WTC11 (cell line): ENCODE results near the gene RNASE12. TPM values are rescaled to one million over a fixed set of nuclear protein-coding genes. Genes with fewer than 3 reads are reported as not detected.

Experiments
- ATAC-seq: fragments of 200-7000 bp; cut with Tn5 transposase; 2 replicates; pipeline ENCODE4 v1.10.0; 2021; ENCODE audit warnings: mild to moderate bottlenecking, moderate library complexity
- CTCF ChIA-PET: fragments of 300-600 bp; sonication (Branson Sonifier 250); formaldehyde crosslinking; loops from one replicate; lab custom pipeline; 2021; ENCODE audit warnings: antibody characterized with exemption; lab: Charles Lee
- POLR2A ChIA-PET: fragments of 350-600 bp; sonication (Branson Sonifier 250); formaldehyde crosslinking; loops from one replicate; lab custom pipeline; 2021; ENCODE audit warnings: antibody characterized with exemption; lab: Charles Lee
- DNase-seq: peaks from one replicate; pipeline ENCODE4 v3.0.0; 2021; ENCODE audit warnings: low spot score
- H3K27ac Mint-ChIP-seq: 2 replicates; pipeline ENCODE4 v1.8.0; 2021; ENCODE audit warnings: mixed read lengths
- H3K27me3 Mint-ChIP-seq: 2 replicates; pipeline ENCODE4 v1.8.0; 2021; ENCODE audit warnings: low read depth, mild to moderate bottlenecking, moderate library complexity, mixed read lengths
- H3K36me3 Mint-ChIP-seq: 2 replicates; pipeline ENCODE4 v1.8.0; 2021; ENCODE audit warnings: mixed read lengths
- H3K4me1 Mint-ChIP-seq: 2 replicates; pipeline ENCODE4 v1.8.0; 2022; ENCODE audit warnings: mixed read lengths
- H3K4me3 Mint-ChIP-seq: 2 replicates; pipeline ENCODE4 v1.8.0; 2021; ENCODE audit warnings: mild to moderate bottlenecking, moderate library complexity, mixed read lengths
- H3K9me3 Mint-ChIP-seq: 2 replicates; pipeline ENCODE4 v1.8.0; 2021; ENCODE audit warnings: mixed read lengths
- CREB1 ChIP-seq: sonication (generic); formaldehyde crosslinking; IDR thresholded peaks from 2 replicates; pipeline ENCODE4 v1.8.0; 2023; ENCODE audit warnings: mild to moderate bottlenecking, missing genetic modification reagents
- GABPB1 ChIP-seq: sonication (generic); formaldehyde crosslinking; IDR thresholded peaks from 2 replicates; pipeline ENCODE4 v1.8.1; 2023; ENCODE audit warnings: mild to moderate bottlenecking, missing genetic modification reagents
- GRHL2 ChIP-seq: fragments of 250-450 bp; sonication (Bioruptor Pico); IDR thresholded peaks from 2 replicates; pipeline ENCODE4 v1.8.0; 2022; ENCODE audit warnings: mild to moderate bottlenecking, moderate library complexity; ENCODE audit not compliant: insufficient replicate concordance, severe bottlenecking
- GTF2I ChIP-seq: fragments of 250-450 bp; sonication (Bioruptor Pico); conservative IDR thresholded peaks from 2 replicates; pipeline ENCODE4 v1.4.0; 2021; ENCODE audit warnings: mild to moderate bottlenecking
- JUN ChIP-seq: sonication (generic); formaldehyde crosslinking; IDR thresholded peaks from 2 replicates; pipeline ENCODE4 v1.8.0; 2023; ENCODE audit warnings: mild to moderate bottlenecking, missing genetic modification reagents
- NFATC4 ChIP-seq: fragments of 250-450 bp; sonication (Bioruptor Pico); IDR thresholded peaks from 2 replicates; pipeline ENCODE4 v1.9.0; 2021; ENCODE audit warnings: mild to moderate bottlenecking
- NFE2L1 ChIP-seq: sonication (generic); formaldehyde crosslinking; IDR thresholded peaks from 2 replicates; pipeline ENCODE4 v1.8.1; 2023; ENCODE audit warnings: missing genetic modification reagents
- RELA ChIP-seq: sonication (generic); formaldehyde crosslinking; IDR thresholded peaks from 2 replicates; pipeline ENCODE4 v1.8.1; 2022; ENCODE audit warnings: missing genetic modification reagents, mild to moderate bottlenecking, borderline replicate concordance
- SP1 ChIP-seq: sonication (generic); formaldehyde crosslinking; conservative IDR thresholded peaks from 2 replicates; pipeline ENCODE4 v1.8.1; 2022; ENCODE audit warnings: missing genetic modification reagents
- TEAD4 ChIP-seq: sonication (generic); formaldehyde crosslinking; IDR thresholded peaks from 2 replicates; pipeline ENCODE4 v1.8.0; 2022; ENCODE audit warnings: mild to moderate bottlenecking, missing genetic modification reagents
- TP53 ChIP-seq: sonication (generic); formaldehyde crosslinking; IDR thresholded peaks from 2 replicates; pipeline ENCODE4 v1.8.1; 2023; ENCODE audit warnings: mild to moderate bottlenecking, missing genetic modification reagents
- ZNF138 ChIP-seq: sonication (generic); formaldehyde crosslinking; conservative IDR thresholded peaks from 2 replicates; pipeline ENCODE4 v1.8.1; 2022; ENCODE audit warnings: mild to moderate bottlenecking, moderate library complexity, missing genetic modification reagents
- ZNF232 ChIP-seq: sonication (generic); formaldehyde crosslinking; IDR thresholded peaks from 2 replicates; pipeline ENCODE4 v1.8.0; 2022; ENCODE audit warnings: mild to moderate bottlenecking, missing genetic modification reagents
- ZNF416 ChIP-seq: fragments of 250-450 bp; sonication (Bioruptor Pico); IDR thresholded peaks from 2 replicates; pipeline ENCODE4 v1.9.0; 2021; ENCODE audit warnings: mild to moderate bottlenecking, inconsistent platforms
- ZNF423 ChIP-seq: fragments of 250-450 bp; sonication (Bioruptor Pico); IDR thresholded peaks from 2 replicates; pipeline ENCODE4 v2.1.2; 2022; ENCODE audit warnings: mild to moderate bottlenecking, moderate library complexity
- total RNA-seq: library from RNA; stranded (reverse); gene quantifications from 3 replicates; pipeline ENCODE4 v1.2.3, GENCODE V29; 2021
- TF ChIP-seq, protein P1 (sequence below): sonication (generic); formaldehyde crosslinking; IDR thresholded peaks from 2 replicates; pipeline ENCODE4 v1.8.1; 2023; ENCODE audit warnings: mild to moderate bottlenecking, missing genetic modification reagents
- TF ChIP-seq, protein P2 (sequence below): fragments of 250-450 bp; sonication (Bioruptor Pico); IDR thresholded peaks from 2 replicates; pipeline ENCODE4 v1.8.0; 2021; ENCODE audit warnings: mild to moderate bottlenecking
- TF ChIP-seq, protein P3 (sequence below): fragments of 250-450 bp; sonication (Bioruptor Pico); conservative IDR thresholded peaks from 2 replicates; pipeline ENCODE4 v1.9.0; 2021; ENCODE audit warnings: mild to moderate bottlenecking
- TF ChIP-seq, protein P4 (sequence below): sonication (generic); formaldehyde crosslinking; IDR thresholded peaks from 2 replicates; pipeline ENCODE4 v1.8.1; 2023; ENCODE audit warnings: mild to moderate bottlenecking, missing genetic modification reagents
- TF ChIP-seq, protein P5 (sequence below): fragments of 250-450 bp; sonication (Bioruptor Pico); IDR thresholded peaks from 2 replicates; pipeline ENCODE4 v1.9.0; 2021; ENCODE audit warnings: mild to moderate bottlenecking
- TF ChIP-seq, protein P6 (sequence below): fragments of 200-600 bp; IDR thresholded peaks from 2 replicates; pipeline ENCODE4 v1.8.0; 2022; ENCODE audit warnings: antibody characterized with exemption
- TF ChIP-seq, protein P7 (sequence below): sonication (generic); formaldehyde crosslinking; IDR thresholded peaks from 2 replicates; pipeline ENCODE4 v1.8.0; 2022; ENCODE audit warnings: mild to moderate bottlenecking, missing genetic modification reagents

Gene RNASE12
- total RNA-seq, 1 experiment from 2014 or later: not detected

DNA sequence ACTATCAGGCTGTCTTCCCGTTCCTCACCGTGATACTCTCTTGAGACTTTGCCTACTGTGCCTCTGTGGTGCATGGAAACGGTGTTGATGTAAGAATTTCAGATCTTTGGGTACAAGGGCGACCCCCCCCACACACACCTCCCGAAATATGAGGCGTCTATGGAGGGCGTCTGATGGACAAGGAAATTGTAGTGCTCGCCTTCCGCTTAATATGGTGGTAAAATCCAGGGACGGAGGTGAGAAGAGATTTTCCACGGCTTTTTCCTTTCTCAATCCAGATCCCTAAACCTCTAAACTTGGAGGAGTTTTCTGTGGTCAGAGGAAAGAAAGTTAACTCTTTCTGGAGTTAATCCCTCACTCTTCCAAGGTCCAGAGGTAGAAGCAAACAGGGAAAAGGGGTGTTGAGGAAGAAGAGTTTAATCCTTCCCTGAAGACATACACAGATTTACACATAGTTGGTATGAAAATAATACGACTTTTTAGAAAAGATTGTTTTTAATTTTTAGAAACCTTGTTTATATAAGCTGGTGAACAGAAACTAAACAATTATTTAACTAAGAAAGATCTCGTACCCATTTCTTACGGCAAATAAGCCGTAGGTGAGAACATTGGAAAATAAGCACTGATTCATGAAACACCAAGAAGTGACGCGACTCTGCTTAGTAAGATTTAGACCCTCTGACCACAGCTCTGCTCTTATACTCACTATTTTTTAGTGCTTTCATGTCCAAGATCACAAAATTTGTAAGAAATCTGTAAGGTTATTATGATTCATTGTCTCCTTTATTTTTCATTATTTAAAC is 23.1 kb upstream of the RNASE12 start (continued):
- TF ChIP-seq RELA (CRISPR knock-in tag) (no peak), GTF2I (CRISPR knock-in tag) (no peak), ZNF416 (CRISPR knock-in tag) (no peak), ZNF138 (CRISPR knock-in tag) (no peak), ZNF423 (CRISPR knock-in tag) (no peak), TP53 (CRISPR knock-in tag) (no peak), NFATC4 (no peak)
- TF ChIP-seq, protein P1, sequence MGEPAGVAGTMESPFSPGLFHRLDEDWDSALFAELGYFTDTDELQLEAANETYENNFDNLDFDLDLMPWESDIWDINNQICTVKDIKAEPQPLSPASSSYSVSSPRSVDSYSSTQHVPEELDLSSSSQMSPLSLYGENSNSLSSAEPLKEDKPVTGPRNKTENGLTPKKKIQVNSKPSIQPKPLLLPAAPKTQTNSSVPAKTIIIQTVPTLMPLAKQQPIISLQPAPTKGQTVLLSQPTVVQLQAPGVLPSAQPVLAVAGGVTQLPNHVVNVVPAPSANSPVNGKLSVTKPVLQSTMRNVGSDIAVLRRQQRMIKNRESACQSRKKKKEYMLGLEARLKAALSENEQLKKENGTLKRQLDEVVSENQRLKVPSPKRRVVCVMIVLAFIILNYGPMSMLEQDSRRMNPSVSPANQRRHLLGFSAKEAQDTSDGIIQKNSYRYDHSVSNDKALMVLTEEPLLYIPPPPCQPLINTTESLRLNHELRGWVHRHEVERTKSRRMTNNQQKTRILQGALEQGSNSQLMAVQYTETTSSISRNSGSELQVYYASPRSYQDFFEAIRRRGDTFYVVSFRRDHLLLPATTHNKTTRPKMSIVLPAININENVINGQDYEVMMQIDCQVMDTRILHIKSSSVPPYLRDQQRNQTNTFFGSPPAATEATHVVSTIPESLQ (CRISPR knock-in tag): no peak
- TF ChIP-seq, protein P2, sequence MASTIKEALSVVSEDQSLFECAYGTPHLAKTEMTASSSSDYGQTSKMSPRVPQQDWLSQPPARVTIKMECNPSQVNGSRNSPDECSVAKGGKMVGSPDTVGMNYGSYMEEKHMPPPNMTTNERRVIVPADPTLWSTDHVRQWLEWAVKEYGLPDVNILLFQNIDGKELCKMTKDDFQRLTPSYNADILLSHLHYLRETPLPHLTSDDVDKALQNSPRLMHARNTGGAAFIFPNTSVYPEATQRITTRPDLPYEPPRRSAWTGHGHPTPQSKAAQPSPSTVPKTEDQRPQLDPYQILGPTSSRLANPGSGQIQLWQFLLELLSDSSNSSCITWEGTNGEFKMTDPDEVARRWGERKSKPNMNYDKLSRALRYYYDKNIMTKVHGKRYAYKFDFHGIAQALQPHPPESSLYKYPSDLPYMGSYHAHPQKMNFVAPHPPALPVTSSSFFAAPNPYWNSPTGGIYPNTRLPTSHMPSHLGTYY (CRISPR knock-in tag): no peak

DNA sequence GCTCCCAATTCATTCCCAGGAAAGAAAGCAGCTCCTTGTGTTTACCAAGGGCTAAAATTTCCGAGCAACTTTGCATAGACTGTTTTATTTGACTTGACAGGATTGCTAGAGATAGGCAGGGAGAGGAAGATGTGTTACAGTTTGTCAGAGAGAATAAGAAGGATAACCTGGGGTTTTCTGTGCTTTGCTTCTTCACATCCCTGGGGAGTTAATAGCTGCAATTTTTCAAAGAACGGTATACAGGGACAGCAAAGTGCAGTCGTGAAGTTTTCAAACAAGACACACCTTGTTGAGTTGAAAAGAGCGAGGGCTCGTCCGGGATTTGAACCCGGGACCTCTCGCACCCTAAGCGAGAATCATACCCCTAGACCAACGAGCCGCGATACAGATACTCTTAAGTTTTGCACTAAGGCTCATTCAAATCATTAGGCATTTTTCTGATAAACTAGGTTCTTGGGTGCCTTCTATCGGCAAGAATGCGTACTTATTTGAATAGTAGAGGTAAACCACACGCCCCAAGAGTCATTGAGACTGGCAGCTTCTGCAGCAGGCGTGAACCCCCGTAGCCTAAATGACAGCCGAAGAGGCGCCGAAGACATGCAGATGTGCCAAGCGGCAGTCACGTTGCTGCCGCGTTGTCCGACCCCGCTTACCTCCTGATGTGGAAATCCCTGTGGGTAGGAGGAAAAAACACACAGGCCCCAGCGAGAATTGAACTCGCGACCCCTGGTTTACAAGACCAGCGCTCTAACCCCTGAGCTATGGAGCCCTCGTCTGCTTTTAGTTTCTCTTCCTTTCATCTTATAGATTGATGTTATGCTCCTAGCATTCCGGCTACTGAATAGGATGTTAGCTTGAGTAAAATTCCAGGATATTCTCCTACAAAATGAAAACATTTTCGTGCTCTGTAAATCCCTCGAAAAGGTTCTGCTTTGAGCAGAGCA is 22.2 kb upstream of the RNASE12 start:
- ChIA-PET POLR2A (interaction anchor here (0.8 to 1.6 kb wide), 5 partner anchors 10 to 281 kb away, joined by 3 to 7 read pairs (median 4); partner anchors contain the start of gene PARP2), CTCF (interaction anchor here (0.6 to 3.0 kb wide), 30 partner anchors 9 to 285 kb away, joined by 3 to 26 read pairs (median 4); partner anchors contain the start of genes APEX1, KLHL33, OSGEP and PARP2)
- Mint-ChIP-seq H3K27me3 (no peaks in the 10 kb centered on the region), H3K27ac (no peak overlapping the region), H3K9me3 (no peaks in the 10 kb centered on the region), H3K4me1 (peaks cover 11% of the 10 kb centered on the region), H3K4me3 (no peak overlapping the region), H3K36me3 (no peaks in the 10 kb centered on the region)
- peak; percentile 82 for ATAC-seq
- peak; percentile 83 for DNase-seq
- peak; percentile 51; the same call in 1 of the 2 replicates for TF ChIP-seq SP1 (CRISPR knock-in tag)
- TF ChIP-seq, protein P3, sequence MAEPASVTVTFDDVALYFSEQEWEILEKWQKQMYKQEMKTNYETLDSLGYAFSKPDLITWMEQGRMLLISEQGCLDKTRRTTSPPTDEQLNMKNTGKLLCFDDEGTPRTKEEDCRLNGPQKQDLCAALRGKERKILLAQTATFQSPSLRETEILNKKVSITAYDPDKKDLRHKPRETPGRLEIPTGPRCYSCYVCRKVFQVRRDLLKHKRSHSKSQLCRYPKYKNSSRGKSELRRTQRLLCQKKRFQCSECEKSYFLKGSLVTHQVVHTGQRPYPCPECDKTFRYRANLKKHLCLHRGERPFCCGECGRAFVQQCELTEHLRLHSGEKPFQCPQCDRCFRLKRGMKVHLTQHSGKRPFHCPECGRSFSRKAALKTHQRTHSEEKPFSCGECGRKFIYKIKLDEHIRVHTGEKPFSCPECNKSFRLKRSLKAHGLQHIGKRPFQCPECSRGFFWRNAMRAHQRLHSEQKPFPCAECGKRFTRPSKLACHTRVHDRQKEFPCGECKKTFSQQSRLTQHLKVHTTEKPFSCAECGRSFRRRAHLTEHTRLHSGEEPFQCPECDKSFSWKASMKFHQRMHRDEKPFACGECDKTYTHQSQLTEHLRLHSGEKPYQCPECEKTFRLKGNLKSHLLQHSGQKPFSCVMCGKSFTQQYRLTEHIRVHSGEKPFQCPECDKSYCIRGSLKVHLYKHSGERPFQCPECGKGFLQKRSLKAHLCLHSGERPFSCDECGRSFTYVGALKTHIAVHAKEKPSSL: 0 out of 2 replicates have a peak, but pooled peaks have one; percentile 42
- TF ChIP-seq JUN (CRISPR knock-in tag): peak; percentile 23; the same call in 1 of the 2 replicates
- TF ChIP-seq NFATC4: peak; percentile 78; the same call in 1 of the 2 replicates
- peak; percentile 94 for TF ChIP-seq TEAD4 (CRISPR knock-in tag)
- TF ChIP-seq ZNF232: no peak
- TF ChIP-seq, protein P4, sequence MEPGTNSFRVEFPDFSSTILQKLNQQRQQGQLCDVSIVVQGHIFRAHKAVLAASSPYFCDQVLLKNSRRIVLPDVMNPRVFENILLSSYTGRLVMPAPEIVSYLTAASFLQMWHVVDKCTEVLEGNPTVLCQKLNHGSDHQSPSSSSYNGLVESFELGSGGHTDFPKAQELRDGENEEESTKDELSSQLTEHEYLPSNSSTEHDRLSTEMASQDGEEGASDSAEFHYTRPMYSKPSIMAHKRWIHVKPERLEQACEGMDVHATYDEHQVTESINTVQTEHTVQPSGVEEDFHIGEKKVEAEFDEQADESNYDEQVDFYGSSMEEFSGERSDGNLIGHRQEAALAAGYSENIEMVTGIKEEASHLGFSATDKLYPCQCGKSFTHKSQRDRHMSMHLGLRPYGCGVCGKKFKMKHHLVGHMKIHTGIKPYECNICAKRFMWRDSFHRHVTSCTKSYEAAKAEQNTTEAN (CRISPR knock-in tag): 0 out of 2 replicates have a peak, but pooled peaks have one; percentile 54
- 0 out of 2 replicates have a peak, but pooled peaks have one; percentile 27 for TF ChIP-seq TP53 (CRISPR knock-in tag)
- TF ChIP-seq GABPB1: peak; percentile 58; the same call in 1 of the 2 replicates
- no peak; the same call in 1 of the 2 replicates for TF ChIP-seq ZNF416 (CRISPR knock-in tag)
- TF ChIP-seq CREB1: no peak
- TF ChIP-seq GRHL2 (CRISPR knock-in tag): no peak
- TF ChIP-seq NFE2L1: no peak
- TF ChIP-seq, protein P5, sequence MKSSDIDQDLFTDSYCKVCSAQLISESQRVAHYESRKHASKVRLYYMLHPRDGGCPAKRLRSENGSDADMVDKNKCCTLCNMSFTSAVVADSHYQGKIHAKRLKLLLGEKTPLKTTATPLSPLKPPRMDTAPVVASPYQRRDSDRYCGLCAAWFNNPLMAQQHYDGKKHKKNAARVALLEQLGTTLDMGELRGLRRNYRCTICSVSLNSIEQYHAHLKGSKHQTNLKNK: no peak
- TF ChIP-seq, protein P6, sequence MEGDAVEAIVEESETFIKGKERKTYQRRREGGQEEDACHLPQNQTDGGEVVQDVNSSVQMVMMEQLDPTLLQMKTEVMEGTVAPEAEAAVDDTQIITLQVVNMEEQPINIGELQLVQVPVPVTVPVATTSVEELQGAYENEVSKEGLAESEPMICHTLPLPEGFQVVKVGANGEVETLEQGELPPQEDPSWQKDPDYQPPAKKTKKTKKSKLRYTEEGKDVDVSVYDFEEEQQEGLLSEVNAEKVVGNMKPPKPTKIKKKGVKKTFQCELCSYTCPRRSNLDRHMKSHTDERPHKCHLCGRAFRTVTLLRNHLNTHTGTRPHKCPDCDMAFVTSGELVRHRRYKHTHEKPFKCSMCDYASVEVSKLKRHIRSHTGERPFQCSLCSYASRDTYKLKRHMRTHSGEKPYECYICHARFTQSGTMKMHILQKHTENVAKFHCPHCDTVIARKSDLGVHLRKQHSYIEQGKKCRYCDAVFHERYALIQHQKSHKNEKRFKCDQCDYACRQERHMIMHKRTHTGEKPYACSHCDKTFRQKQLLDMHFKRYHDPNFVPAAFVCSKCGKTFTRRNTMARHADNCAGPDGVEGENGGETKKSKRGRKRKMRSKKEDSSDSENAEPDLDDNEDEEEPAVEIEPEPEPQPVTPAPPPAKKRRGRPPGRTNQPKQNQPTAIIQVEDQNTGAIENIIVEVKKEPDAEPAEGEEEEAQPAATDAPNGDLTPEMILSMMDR: peak; percentile 72
- TF ChIP-seq, protein P7, sequence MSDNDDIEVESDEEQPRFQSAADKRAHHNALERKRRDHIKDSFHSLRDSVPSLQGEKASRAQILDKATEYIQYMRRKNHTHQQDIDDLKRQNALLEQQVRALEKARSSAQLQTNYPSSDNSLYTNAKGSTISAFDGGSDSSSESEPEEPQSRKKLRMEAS (CRISPR knock-in tag): peak; percentile 49; the same call in 1 of the 2 replicates
